GM19239 (cell line): Measurements from ENCODE around the gene GPR183.

ENCODE experiments used
- DNase-seq: peaks from one replicate; pipeline ENCODE4 v3.0.0; 2011; ENCODE audit warnings: low spot score; ENCODE audit not compliant: insufficient read length
- FAIRE-seq: peaks from 2 replicates; lab custom pipeline; 2011; peaks lifted over from hg19 to GRCh38; lab: Jason Lieb, UNC

The GPR183 gene, protein sequence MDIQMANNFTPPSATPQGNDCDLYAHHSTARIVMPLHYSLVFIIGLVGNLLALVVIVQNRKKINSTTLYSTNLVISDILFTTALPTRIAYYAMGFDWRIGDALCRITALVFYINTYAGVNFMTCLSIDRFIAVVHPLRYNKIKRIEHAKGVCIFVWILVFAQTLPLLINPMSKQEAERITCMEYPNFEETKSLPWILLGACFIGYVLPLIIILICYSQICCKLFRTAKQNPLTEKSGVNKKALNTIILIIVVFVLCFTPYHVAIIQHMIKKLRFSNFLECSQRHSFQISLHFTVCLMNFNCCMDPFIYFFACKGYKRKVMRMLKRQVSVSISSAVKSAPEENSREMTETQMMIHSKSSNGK

DNA sequence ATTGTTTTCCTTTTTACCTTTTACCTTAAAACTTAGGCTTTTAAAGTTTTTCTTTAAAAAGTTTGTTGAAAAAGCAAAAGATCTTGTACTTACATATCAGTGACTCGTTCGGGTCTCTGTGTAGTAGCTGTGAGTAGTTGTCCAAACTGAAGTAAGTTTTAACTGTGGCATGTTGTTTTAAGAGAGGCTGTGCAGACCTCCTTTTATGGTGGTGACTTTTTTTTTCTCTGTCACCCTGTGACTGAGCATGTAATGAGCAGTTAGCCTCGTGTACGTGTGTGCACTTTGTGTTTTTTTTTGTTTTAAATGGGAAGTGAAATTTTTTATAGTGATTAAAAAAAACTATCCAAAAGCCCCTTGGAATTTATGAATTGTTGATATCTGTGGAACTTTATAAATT lies at the start of gene GPR183:
Gene GPR183, minus strand, starts transcription at position 153 of the 400 bp plus-strand sequence. CDS start 11,254 bp downstream, outside the sequence.
- DNase-seq (no peak), FAIRE-seq (peak; percentile 91)

DNA sequence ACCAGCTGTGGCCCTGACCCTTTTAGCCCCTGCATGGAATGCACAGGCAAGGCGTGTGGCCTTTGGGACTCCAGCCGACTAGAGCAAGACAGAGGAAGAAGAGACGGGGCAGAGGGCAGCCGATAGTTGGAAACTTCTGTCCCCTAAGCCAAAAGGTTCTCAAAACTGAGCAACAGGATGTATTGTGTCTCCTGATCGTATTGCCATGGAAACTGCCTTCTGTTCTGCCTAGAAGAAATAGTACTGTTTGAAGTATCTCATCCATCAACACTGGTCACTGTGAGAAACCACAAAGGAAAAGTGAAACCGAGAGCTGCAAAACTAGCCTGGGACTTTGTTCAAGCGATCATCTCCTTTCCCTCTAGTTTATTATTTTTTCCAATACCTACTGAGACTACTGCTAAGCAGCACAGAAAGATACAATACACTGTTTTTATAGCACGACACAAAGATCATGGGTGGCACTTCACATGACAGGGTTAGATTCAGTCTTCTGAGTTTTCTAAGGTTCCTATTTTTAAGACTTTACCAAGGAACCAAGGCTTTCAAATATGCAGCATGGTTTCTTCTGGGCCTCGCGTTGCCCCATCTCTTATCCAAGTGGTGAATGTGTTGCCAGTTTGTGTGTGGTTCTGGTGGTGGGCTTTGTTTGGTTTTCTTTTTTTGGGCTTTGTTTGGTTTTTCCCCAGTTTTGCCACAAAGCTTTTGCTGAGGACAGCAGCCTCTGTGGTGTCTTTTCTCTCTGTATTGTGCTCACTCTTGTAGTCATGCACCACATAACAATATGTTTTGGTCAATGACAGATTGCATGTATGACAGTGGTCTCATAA lies 49.3 kb upstream of the GPR183 start:
- DNase-seq, result no peak
- FAIRE-seq, result peak; percentile 99

- FAIRE-seq, result no peak
- no peak for DNase-seq
These were observed 48.7 kb upstream of the GPR183 start for GRCh38 chr13:99356012-99356261.

DNA sequence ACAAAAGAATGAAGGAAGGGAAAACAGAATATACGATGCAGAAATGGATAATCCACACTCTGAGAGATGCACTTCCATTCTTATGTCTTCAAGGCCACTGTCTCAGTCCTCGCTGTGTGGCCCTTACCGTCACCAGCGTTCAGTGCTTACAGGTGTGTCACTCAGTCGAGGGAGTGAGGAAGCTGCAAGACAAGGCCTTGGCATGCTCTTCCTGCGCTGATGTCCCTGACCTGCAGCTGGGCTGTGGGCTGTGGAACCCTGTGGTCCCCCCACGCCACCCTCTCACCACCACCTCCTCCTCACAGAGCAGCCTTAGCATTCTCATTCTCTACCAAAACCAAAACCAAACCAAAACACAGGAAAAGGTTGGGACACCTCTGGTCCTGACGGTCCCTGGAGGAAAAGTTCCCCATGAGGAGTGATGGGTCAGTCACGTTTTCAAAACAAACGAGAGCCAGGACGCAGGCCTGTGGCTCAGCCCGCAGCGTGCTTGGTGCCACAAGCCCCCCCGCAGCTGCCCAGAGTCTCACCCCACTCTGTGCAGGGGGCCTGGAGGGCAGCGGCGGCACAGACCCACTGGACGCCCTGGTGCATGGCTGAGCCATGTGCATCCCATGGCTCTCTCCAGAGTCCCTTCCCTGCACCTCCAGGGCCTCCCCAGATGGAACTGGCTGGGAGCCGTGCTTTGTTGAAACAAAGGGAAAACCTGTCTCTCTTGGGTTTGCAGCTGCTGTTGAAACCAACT lies 48.2 kb upstream of the GPR183 start:
- FAIRE-seq, result peak; percentile 89

GRCh38 chr13:99354371-99354951 lies 47.3 kb upstream of the GPR183 start:
- DNase-seq, result no peak
- peak; percentile 92 for FAIRE-seq

More for the DNA sequence above, 48.2 kb upstream of the GPR183 start:
- no peak for DNase-seq

DNA sequence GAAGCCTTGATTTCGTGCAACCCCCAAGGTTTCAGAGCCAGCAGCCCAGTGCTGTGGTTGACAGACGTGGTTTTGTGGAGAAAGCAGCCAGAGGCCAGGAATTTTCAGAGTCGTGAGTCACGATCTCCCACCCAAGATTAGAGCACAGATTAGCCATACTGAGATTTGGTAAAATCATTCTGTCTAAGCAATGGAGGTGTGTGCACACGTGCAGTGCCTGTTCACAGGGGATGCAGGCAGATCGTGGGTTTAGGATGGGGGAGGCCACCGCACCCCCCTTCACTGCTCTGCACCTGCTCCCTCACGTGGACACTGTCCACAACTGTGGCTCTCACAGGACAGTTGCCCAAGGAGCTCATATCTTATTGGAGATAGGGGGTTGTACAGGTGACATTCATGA lies 46.6 kb upstream of the GPR183 start:
- no peak for FAIRE-seq
- no peak for DNase-seq

- FAIRE-seq (peak; percentile 80), DNase-seq (no peak)
These were observed 46.0 kb upstream of the GPR183 start for GRCh38 chr13:99353246-99353600.

DNA sequence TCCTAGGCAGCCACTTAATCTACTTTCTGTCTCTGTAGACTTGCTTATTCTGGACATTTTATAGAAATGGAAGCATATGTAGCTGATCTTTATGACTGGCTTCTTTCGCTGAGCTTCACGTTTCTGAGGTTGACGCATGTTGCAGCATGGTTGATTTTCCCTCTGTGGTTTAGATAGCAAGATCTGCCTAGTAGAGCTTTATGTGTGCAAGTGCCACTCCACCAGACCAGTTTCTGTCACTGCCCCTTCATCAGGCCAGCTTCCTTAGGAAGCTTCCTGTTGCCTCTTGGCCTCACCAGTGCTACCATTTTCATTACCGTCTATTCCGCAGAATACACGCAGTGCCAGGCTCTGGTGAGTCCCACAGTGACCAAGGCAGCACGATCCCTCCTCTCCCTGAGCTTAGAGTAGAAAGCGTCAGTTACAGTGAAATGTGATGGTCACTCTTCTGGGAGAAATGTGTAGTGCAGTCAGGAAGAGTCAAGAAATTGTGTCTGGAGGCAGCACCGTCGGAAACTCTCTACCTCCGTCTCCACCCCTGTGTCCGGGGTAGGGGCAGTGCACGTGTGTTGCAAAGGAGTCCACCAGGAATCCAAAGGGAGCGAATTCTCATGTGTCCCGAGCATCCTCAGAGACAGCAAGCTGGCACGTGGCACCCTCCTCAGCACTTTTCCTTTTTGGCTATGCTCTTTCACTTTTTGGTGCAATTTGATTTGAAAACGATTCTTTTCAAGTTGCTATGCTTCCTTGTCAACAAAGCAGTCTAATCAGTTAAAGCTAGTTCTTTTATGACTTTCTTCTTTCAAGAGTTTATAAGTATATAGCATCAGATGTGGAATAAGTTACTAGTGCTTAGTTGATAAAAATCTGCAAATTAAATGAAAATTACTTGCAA lies 45.4 kb upstream of the GPR183 start:
- DNase-seq (no peak), FAIRE-seq (peak; percentile 81)

GRCh38 chr13:99351772-99352171 lies 44.6 kb upstream of the GPR183 start:
- FAIRE-seq, result peak; percentile 83
- DNase-seq, result no peak

DNA sequence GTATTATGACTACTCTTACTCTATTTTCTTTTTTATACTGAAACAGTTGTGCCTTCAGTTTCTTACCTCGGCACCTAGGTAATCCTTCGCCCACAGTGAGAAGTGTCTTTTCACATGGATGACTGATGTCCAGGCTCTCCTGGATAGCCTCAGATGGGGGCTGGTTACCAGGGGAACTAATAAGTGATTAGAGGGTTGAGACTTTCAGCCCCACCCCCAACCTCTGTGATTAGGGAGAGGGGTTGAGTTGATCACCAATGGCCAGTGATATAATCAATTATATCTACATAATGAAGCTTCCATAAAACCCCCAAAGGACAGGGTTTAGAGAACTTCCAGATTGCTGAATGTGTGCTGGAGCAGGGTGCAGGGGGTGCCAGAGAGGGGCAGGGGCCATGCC lies 43.0 kb upstream of the GPR183 start:
- no peak for DNase-seq
- FAIRE-seq, result no peak

GRCh38 chr13:99347911-99348451 lies 40.8 kb upstream of the GPR183 start:
- FAIRE-seq (no peak), DNase-seq (no peak)

- peak; percentile 73 for FAIRE-seq
- DNase-seq, result no peak
These were observed 40.2 kb upstream of the GPR183 start for GRCh38 chr13:99347335-99347878.

- DNase-seq (no peak), FAIRE-seq (no peak)
These were observed 39.3 kb upstream of the GPR183 start for GRCh38 chr13:99346335-99347042.

DNA sequence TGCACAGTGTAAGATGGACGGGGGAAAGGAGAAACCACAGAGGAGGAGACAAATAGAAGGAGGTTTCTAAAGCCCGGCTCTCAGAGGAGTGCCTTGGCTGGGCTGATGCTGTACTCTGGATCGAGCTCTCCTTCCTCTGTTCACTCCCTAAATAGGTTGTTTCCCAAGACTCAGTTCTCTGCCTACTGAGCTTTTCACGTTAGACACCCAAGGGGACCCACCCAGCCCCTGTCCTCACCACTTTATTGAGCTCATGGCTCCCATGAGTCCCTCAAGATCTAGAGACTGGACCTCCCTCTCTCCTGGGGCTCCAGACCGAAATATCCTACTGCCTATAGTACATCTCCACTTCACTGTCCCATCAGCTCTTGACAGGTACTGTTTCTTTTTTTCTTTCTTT lies 38.1 kb upstream of the GPR183 start:
- FAIRE-seq, result no peak
- DNase-seq, result no peak

- no peak for FAIRE-seq
- DNase-seq, result no peak
These were observed 37.5 kb upstream of the GPR183 start for GRCh38 chr13:99344610-99345208.

- no peak for FAIRE-seq
- DNase-seq, result no peak
These were observed 35.6 kb upstream of the GPR183 start for GRCh38 chr13:99342723-99343315.

DNA sequence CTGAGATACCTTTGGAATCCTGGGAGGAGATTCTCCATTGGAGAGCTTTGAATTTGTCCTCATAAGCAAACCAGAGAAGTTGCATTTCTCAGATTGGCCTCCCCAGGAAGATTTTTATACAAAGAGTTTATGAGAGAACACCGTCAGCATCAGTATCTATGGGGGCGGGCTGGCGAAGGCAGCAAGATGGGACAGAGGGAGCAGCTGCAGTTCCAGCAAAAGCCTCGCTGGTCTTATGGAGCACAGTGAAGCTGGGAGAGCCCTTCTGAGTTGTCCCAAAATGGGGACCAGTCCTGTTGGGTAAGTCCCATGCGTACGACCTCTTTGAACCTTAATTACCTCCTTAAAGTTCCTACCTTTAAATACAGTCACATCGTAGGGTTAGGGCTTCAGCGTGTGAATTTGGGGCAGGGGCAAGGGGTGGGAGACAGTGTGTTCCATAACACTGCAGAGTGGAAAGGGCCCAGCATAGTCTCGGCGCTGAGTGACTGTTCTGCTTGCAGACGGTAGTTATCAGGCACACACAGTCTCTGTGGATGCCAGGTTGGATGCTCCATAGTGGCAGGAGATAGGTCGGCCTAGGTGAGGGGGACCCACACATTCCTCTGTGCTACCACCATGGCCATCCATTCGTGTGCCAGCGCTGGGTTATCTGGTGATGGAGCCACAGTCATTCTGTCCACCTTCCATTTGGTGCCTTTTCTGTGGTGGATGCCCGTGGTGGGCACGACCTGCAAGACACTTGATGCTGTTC lies 34.9 kb upstream of the GPR183 start:
- no peak for DNase-seq
- FAIRE-seq, result no peak
